Hepatic stellate cell (primary cell): ENCODE measurements around the gene ZNF559.

Experiments
- DNase-seq: peaks from one replicate; pipeline ENCODE4 v3.0.0; 2011; ENCODE audit warnings: low spot score

ZNF559 gene

DNA sequence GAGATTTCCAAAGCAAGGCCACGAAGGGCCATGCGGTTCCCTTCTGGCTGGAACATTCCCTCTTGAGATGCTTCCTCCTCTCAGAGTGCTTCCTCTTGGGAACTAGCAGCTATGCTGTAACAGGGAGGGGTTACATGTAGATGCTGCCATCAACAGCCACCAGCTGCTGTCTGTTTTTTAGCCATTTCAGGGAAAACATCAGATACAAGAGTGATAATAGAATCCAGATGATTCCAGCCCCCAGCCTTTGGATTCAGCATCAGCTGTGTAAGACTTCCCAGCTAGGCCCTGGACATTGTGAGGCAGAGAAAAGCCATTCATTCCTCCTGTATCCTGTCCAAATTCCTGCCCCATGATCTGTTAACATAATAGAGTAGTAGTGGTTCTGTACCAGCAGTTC is 30.7 kb downstream of the ZNF559 start:
- no peak for DNase-seq

DNA sequence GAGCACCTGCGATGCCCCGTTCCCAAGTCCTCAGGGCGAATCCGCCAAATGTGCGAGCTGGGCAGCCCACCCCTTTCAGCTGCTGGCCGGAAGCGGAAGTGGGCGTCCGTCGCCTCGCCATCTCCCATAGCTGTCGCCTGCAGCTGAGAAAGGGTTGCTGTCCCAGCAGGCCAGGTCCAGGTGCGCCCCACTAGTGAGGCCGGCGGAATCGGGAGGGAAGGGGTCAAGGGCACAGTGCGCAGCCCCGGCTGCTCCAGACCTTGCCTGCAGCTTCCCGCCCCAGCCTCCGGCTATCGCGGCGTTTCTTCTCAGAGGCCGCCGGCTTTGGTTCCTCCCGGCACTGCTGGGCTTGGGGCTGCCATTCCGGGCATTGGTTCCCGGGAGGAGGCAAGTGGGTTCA is 38.9 kb downstream of the ZNF559 start, which contains the start of gene ZNF177:
TSS of gene ZNF177 (plus strand) at position 109 of the 400 bp plus-strand sequence. CDS start 15,299 bp downstream, outside the sequence.
- no peak for DNase-seq

DNA sequence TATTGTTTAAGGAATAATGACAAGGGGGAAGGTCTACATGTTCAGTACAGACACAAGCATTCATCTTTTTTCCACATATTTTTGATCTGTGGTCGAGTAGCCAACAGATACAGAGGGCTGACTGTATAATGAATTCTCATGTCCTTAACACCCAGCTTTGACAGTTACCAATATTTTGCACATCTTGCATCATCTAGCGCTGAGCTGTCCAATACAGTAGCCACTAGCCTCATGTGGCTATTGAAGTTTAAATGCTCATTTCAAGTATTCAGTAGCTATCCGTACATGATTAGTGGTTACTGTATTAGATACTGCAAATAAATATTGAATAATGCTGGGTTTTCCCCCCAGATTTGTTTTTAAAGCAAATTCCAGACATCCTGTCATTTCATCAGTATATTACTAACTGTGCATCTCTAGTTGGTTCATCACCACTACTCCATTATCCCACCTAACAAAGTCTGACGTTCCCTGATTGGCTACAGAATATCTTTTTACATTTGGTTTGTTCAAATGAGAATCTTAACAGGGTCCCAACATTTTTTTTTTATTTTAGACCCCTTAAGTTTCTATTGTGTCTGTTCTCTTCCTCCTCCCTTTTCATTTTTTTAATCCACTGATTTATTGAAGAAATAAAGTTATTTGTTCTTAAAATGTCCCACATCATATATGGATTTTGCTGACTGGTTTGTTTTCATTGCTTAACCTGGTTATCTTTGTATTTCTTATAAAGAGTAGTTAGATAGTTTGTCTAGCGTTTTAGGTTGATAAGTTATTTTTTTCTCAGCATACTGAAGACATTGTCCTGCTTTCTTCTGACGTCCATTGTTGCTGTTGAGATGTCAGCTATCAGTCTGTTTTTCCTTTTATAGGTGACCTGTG is 47.0 kb downstream of the ZNF559 start:
- no peak for DNase-seq

DNA sequence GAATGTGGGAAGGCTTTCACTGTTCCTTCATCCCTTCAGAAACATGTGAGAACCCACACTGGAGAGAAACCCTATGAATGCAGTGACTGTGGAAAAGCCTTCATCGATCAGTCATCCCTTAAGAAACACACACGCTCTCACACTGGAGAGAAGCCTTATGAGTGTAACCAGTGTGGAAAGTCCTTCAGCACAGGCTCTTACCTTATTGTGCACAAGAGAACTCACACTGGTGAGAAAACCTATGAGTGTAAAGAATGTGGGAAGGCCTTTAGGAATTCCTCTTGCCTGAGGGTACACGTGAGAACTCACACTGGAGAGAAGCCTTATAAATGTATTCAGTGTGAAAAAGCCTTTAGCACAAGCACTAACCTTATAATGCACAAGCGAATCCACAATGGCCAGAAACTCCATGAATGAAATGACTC is 57.4 kb downstream of the ZNF559 start:
- DNase-seq: no peak
